ENCODE results near the gene SORBS1.

Gene SORBS1

GRCh38 chr10:95335933-95336699, 225.1 kb downstream of the SORBS1 start:
- no peak for DNase-seq

- no peak for DNase-seq
Measured at GRCh38 chr10:95334805-95335144, 226.4 kb downstream of the SORBS1 start.

DNA sequence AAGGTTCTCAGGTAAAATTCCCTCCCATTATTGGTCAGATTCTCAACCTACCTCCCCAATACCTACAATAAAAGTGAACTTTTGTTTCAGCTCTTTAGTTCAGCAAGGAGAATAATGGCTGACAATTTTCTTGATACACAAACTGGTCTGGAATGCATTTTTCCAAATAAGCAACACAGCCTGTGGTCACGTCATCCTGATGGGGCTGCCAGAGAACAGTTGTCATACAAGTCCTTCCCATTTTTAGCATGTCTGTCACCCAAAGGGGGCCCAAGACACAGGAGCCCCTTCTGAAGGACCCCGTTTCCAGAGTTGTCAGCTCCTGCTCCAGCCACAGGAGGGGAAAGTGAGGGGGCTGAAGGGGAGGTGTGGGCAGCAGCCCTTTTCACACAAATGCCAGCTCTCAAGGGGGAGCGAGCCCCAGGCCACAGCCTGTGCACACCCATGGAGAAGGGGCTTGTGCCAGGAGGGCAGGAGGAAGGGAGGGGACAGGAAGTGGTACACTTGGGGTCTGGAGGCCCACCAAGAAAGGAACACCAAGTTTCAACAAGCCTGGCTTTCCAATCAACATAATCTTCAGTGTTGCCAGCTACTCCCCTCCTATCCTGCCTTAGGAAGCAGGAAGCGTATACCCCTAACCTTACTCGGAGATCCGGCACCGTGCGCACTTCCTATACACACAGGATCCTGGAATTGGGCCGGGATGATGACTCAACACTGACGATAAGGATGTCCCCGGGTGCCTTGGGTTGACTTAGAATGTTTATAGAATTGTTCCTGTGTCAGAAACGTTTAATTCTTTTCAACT, 227.0 kb downstream of the SORBS1 start:
- DNase-seq: no peak

- DNase-seq: no peak
Measured at GRCh38 chr10:95332666-95333249, 228.4 kb downstream of the SORBS1 start.

DNA sequence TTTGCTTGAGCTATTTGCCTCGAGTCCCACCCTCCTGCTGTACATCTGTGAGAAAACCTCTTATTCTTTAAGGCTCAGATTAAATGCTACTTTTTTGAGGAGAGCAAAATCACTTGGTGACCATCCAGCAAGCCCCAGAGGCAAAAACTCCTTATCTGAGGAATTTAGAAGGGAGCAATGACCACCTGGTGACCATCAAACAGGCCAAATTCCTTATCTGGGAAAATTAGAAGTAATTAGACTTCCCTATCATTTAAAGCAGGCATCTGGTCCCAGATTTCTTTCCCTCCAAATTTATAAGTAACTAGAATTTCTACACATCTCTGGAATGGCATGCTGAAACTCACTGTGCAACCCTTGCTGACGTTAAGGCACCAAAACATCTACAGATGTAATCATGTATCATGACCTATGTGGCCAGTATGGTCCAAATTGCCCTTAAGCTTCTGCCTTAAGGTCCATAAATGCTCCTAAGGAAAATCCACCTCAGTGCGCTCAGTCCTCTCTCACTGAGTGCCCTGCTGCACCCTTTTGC, 229.5 kb downstream of the SORBS1 start:
- no peak for DNase-seq

GRCh38 chr10:95330966-95331453, 230.2 kb downstream of the SORBS1 start:
- no peak for DNase-seq

DNA sequence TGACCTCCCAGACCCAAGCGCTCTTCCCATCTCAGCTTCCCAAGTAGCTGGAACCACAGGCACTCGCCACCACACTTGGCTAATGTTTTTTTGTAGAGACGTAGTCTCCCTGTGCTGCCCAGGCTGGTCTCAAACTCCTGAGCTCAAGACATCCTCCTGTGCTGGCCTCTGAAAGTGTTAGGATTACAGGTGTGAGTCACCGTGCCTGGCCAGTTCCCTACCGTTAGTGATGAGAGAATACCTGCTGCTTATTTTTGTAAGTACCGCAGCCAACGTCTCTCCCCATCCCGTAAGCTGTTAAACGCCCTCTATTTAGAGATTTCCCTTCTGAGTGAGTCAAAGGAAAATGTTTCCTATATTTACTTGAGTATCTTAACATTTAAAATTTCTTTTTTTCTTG, 231.9 kb downstream of the SORBS1 start:
- no peak for DNase-seq

DNA sequence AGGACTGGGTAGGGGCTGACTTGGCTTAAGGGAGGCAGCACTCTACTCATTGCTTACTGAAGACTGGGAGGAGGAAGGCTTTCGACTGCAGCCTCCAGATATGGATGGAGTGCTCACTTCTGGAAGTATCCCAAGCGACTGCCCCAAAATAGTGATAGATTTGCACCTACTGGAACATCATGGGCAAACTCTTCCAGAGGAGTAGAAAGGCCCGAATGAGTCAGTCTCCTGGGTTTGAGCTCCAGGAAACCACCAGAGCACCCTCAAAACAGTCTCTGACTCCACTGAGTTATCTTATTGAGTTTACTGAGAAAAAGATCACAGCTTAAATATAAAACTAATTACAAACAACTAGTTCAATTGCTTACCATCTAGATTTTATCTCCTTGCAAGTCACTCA, 233.2 kb downstream of the SORBS1 start:
- no peak for DNase-seq

DNA sequence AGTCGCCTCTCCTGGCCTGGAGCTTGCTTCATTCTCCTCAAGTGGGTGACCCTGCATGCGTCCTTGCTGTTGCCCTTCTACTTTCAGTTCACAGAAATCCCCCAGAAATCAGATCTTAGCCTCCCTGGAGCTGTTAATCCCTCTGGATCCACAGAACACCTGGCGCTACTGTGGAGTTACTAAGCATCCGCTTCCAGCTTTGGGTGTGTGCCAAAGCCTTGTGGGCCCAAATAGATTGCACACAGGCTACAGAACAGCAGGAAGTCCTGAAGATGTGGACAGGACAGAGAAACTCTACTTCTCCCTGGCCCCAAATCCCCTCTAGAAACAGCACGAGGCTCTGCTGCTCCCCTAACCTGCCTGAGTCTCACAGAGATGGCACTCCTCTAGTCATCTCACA, 233.8 kb downstream of the SORBS1 start:
- DNase-seq: no peak

- no peak for DNase-seq
Measured at GRCh38 chr10:95326396-95326795, 234.8 kb downstream of the SORBS1 start.

DNA sequence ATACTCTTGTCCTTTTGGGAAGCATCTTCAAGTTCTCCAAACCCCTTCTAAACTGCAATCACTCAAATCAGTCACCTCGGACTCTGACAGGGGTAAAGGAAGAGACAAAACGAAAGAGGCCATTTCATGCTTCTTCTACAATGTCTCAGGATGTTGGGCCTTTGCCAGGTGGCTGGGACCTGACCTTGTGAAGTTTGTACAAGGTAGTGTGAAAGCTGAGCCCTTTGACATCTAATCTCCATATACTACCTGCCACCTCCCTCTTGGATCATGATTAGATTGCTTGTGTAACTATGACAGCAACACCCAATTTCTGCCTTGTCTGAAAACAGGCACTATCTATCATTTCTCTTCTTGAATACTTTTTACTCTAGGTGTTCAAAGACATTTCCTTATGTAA, 235.3 kb downstream of the SORBS1 start:
- no peak for DNase-seq

- no peak for DNase-seq
Measured at GRCh38 chr10:95324436-95325268, 236.5 kb downstream of the SORBS1 start.

- no peak for DNase-seq
Measured at GRCh38 chr10:95321554-95322301, 239.4 kb downstream of the SORBS1 start.

- no peak for DNase-seq
Measured at GRCh38 chr10:95319239-95319638, 241.9 kb downstream of the SORBS1 start.

DNA sequence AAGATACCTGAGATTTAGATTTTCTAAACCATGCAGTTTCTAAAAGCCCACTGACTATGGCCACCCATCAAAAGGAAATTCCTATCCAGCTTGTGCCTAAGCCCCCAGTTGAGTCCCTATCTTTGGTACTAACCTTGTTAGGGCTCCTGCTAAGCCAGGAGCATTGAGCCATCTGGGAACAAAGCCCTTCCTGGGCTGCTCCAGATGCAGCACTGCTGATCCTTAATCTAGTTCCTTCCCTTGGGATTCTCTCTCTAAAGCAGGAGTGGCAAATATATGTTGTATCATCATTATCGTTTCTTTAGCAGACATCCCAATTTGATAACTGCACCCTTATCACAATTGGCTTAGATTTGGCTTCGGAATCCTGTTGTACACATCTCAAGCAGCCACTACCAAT, 245.7 kb downstream of the SORBS1 start:
- DNase-seq: no peak

DNA sequence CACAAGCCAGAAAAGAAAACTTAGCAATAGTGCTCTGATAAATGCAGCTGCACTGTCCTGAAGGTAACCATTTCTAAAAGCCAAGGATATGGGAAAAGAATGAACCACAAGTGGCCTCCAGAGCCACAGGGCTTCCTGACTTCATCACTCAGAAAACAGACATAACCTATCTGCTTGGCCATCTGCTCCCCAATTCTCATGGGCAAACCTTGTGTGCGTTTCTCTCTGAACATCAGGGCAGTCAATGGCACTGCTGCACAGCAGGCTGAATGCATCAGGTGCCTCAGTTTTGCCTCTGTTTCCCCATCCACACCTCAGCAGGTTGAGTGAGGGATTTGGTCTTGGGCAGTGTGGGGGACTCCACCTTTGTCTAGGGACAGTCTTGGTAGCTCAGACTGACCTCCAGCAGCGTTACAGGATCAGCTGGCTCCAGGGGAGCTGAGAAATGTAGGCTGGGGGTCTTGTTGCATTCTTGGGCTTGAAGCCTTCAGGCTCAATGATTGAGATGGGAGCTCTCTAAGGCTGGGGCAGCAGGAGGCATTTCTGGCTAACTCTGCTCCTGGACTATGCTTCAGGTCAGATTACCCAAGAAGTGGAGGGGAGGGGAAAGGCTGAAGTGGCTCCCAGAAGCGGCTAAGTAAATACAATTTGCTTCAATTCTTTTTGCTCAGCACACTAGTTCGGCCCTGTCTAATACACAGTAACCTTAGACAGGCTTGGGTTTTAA, 246.8 kb downstream of the SORBS1 start:
- DNase-seq: no peak

DNA sequence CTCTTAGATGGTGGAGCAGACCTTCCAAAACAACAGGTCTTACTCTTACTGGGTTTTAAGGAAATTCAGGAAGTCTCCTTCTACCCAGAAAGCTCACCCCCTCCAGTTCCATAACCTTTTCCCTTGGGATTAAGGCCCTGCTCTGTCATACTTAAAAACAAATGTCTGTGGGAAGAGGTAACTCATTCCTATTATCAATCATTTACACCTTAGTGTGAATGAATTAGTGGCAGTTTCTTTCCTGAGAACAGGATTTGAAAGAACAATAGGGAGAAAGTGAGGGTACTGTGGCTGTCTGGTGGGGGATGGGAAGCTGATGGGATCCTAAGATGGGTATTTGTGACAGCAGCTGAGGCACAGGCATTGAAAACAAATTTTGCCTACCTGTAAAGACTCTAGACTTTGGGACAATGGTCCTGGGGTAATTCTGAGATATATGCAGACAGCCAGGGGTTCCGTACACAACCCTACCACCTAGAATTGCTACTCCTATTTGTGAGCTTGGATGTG, 248.1 kb downstream of the SORBS1 start:
- DNase-seq: no peak

DNA sequence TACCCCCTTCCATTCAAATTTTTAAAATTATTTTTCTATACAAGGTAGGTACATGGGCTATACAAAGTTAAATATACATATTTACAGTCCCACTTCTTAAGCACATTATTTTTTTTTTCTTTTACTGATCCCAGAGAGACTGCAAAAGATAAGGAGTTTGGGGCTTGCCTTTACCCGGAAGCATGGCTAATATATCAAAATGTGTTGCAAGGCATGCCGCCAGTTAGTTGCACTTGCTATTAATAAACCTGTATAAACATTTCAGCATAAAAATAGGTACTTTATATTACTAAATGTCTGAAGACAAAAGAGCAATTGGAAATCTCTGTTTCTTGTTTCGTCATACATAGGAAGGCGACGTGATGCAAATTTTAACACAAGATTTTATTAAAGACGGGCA, 248.9 kb downstream of the SORBS1 start:
- DNase-seq: no peak

DNA sequence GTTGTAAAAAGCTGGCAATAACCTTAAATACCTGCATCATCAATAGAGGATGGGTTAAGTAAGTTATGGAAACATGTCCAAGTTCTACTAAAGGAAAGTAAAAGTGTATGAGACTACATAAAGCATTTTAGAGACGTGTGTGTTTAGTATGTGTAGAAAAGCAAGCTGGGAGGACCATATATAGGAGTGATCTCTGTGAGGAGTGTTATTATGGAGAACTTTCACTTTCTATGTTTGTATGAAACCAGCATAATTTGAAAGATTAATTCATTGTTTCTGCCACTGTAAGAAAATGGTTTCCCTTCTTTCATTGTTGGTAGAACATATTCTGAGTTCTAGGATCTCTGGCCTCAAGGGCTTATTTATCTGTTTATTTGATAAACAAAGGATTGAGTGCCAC, 251.2 kb downstream of the SORBS1 start:
- DNase-seq: no peak

DNA sequence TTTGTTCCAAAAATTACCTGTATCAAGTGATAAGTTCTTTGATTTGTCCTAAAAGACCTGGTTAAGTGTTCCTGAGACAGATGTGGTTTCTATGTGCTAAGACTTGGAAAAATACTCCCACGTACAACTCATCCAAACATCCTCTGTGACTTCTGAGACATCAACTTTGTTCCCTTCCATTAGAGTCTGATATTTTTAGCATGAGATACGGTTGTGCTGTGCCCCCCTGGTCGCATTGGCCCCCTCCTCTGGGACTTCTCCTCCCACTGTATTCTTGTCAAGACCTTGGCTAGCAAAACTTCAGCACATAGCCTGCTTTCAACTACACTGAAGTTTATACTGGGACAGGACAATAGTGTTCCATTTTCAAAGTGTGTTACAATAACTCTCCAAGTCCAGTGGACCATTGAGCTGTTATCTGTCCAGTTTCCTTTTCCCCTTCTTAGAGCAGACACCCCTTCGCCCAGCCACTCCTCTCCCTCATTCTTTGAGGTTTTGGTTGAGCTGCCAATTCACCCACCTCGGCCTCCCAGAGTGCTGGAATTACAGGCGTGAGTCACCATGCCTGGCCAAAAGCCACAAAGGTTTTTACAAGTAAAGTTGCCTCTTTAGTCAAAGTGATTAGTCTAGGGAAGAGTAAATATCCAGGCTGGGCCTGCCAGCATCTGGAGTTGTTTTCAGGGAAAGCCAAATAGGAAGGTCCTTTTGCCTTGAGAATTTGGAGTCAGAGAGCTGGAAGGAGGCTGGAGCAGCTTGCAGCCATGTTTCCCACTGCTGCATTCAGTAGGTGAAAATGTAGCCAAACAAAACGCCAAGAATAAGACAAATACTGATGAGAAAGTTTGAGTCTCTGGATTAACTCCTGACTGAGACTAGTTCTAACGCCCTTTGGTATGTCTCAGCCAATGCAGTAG, 252.5 kb downstream of the SORBS1 start:
- no peak for DNase-seq

Measured in activated CD4-positive, alpha-beta T cell treated with anti-CD3 and anti-CD28 coated beads, Interleukin-2, amount 50 U/mL, for 4 hours (primary cell).